GM19438 (cell line): ENCODE measurements around the gene ZBTB8B.
"Not testable (repeated sequence)": the region's sequence is repeated elsewhere in the genome, so short reads cannot be mapped to it uniquely, and the experiment has no call there.

Experiments
- ATAC-seq: cut with Tn5 transposase; IDR thresholded peaks from one replicate; pipeline ENCODE4 v1.9.1; 2021; ENCODE audit warnings: low read depth; ENCODE audit not compliant: unreplicated experiment

The ZBTB8B gene

DNA sequence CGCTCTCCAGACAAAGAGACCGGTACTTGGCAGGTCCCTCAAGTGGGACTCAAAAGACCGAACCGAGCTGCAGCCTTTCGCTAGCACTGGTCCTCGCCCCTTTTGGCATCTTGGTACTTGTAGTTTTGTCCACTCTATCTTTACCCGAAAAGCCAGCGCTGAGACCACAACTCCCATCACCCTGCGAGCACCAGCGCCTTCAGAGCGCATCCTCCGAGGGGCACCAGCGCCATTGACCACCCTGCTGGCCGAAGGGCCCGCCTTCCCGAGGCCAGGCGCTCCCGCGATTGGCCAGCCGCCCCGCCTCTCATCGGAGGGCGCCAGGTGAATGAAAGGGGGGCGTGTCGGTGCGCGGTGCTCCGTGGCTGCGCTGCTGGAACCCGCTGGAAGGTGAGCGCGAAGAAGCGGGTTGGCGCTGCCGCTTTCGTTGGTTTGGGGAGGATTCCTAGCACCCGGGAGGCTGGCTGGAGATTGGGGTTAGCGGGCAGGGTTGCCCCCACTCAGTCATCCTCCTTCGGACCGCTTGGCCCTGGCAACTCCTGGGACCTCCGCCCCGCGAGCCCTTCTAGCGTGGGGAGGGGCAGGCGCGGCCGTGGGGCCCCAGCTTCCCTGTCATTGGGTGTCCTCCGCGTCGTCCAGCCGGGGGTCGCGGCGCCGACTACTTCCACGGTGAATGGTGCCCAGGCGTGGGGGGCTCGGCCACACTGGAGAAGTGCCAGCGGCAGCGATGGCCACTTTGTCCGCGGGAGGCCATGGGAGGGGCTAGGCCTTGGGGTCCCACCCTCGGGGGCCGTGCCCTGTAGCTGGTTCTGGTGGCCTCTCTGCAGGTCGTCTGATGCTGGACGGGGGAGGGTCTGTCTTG, at the start of gene ZBTB8B:
TSS of gene ZBTB8B (plus strand) at position 357 of the 862 bp plus-strand sequence. CDS start 5,553 bp downstream, outside the sequence.
- ATAC-seq, result no peak

GRCh38 chr1:32421775-32422174, 43.1 kb upstream of the ZBTB8B start:
- no peak for ATAC-seq

DNA sequence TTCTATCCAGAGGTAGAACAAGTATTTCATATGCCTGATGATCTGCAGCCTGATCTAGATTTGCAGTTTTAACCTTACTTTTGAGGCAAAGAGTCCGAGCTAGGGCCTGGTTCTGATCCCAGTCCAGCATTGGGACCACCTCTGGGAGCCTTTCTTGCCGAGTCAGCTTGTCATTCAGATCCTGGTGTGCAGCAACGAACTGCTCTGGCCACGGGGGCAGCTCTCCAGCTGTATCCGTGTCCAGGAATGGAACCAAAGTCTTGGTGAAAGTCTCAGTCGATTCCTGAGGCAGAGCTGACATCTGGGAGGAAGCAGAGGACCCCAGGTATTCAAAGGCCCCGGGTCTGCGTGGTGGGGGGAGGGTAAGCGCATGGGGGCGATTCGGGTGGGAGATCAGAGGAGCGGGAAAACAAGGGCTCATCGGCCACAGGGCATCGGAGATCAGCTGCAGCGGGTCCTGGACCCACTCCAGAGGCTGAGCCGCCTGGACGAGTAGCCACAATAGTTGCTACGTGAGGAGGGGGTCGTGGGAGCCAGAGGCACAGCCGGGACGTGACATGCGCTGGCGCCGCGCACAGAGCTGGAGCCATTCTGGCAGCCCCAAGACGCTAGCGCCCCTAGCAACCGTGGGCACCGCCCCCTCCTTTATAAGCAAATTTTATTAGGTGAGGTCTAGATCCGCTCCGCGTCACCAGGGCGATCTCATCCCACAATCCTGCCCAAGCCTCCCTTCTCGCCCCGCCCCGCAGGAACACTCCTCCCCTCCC, 38.2 kb upstream of the ZBTB8B start:
- no peak for ATAC-seq

DNA sequence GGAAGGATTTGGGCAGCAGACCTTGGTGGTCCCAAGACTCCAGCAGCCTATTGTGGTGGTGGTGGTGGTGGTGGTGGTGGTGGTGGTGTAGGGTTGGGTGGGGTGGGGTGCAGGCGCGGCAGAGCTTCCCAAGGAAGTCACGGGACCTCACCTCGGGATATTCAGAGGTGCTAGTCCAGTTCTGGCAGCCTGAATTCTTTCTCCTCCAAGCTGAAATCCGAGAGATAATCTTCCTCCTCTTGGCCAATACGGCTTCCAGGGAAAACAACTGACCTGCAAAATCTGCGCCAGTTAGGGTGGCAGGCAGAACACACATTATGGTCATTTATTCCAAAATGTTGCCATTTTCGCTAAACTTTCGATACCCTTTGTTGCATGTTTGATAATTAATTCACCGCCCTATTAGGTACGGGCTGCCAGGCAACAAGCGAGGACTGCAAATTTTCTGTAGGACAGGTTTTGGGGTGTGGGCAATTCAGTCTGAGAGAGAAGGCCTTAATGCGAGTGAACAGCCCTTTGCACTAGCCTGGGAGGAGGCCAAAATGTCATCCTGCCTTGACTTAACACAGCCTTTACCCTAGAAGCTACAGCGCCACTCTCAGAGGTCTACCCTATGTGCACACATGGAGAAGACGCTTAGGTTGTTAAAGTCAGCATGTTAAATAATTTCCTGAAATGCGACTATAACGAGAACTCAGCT, 37.5 kb upstream of the ZBTB8B start:
- no peak for ATAC-seq

- no peak for ATAC-seq
Observed at GRCh38 chr1:32431736-32432400, 33.0 kb upstream of the ZBTB8B start.

GRCh38 chr1:32438136-32438535, 26.7 kb upstream of the ZBTB8B start:
- no peak for ATAC-seq

DNA sequence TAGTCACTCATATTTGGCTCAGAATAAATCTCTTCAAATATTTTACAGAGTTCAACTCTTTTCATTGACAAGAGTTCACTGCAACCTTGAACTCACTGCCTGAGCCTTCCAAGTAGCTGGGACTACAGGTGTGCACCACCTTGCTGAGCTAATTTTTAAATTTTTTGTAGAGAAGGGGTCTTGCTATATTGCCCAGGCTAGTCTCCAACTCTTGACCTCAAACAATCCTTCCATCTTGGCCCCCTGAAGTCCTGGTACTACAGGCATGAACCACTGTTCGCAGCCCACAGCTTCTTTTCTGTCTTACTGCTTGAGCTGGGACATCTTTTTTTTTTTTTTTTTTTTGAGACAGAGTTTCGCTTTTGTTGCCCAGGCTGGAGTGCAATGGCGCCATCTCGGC, 26.1 kb upstream of the ZBTB8B start:
- ATAC-seq, result not testable (repeated sequence)

GRCh38 chr1:32441467-32441866, 23.4 kb upstream of the ZBTB8B start:
- not testable (repeated sequence) for ATAC-seq

GRCh38 chr1:32447469-32448185, 17.2 kb upstream of the ZBTB8B start:
- ATAC-seq, result no peak

DNA sequence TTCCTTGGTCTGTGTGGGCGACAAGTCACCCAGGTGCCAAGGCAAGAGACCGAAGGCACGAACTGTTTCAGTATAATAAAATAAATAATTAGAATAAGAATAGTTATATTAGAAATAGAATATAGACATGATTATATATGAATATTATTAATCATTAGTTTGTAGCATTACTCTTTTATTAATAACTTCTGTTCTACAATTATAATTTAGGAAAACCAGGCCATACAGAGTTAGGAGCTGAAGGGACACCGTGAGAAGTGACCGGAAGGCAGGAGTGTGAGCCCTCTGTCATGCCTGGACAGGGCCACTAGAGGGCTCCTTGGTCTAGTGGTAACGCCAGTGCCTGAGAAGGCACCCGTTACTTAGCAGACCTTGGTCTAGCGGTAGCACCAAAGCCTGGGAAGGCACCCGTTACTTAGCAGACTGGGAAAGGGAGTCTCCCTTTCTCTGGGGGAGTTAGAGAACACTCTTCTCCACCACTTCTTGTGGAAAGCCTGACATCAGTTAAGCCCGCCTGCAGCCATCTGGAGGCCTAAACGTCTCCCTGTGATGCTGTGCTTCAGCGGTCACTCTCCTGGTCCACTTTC, 16.6 kb upstream of the ZBTB8B start:
- not testable (repeated sequence) for ATAC-seq

DNA sequence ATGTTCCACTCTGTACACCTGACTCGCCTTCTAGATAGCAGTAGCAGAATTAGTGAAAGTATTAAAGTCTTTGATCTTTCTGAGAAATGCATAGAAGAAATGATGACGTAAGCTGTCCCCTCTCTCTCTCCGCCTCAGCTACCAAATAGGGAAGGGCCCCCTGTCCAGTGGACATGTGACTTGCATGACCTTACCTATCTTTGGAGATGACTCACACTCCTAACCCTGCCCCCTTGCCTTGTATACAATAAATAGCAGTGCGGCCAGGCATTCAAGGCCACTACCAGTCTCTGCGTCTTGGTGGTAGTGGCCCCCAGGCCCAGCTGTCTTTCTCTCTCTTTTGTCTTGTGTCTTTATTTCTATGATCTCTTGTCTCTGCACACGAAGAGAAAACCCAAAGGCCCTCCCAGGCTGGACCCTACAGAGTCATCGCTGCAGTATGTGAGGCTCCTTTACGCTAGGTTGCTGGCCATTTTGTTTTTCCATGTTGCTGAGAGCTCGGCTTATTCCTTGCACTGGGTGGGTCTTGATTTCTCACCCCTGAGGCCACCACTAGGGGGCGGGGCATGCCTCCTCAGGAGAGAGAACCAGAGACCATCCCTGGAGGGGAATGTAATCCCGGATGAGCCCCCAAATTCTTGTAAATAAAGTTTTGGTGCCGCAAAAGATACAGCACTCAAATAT, 16.0 kb upstream of the ZBTB8B start:
- no peak for ATAC-seq

- not testable (repeated sequence) for ATAC-seq
Observed at GRCh38 chr1:32449457-32449831, 15.4 kb upstream of the ZBTB8B start.

GRCh38 chr1:32454726-32455125, 10.1 kb upstream of the ZBTB8B start:
- ATAC-seq, result no peak

- ATAC-seq, result no peak
Observed at GRCh38 chr1:32455958-32456357, 8.9 kb upstream of the ZBTB8B start.

DNA sequence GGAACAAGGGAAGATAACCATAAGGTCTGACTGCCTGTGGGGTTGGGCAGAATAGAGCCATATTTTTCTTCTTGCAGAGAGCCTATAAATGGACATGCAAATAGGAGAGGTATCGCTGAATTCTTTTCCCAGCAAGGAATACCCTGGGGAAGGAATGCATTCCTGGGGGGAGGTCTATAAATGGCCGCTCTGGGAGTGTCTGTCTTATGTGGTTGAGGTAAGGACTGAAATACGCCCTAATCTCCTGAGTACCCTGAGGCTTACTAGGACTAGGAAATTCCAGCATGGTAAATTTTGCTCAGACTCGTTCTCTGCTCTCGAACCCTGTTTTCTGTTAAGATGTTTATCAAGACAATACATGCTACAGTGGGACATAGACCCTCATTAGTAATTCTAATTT, 6.1 kb upstream of the ZBTB8B start:
- not testable (repeated sequence) for ATAC-seq

DNA sequence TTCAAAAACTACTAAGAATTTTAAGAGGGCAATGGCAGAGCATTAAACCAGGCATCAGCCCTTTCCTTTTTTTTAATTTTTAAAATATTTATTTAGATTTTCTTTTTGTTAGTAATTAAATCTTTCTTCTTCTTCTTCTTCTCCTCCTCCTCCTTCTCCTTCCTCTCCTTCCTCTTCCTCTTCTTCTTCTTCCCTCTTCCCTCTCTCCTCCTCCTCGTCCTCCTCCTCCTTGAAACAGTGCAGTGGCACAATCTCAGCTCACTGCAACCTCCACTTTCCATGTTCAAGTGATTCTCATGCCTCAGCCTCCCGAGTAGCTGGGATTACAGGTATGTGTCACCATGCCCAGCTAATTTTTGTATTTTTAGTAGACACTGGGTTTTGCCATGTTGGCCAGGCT, 1.9 kb upstream of the ZBTB8B start:
- not testable (repeated sequence) for ATAC-seq

DNA sequence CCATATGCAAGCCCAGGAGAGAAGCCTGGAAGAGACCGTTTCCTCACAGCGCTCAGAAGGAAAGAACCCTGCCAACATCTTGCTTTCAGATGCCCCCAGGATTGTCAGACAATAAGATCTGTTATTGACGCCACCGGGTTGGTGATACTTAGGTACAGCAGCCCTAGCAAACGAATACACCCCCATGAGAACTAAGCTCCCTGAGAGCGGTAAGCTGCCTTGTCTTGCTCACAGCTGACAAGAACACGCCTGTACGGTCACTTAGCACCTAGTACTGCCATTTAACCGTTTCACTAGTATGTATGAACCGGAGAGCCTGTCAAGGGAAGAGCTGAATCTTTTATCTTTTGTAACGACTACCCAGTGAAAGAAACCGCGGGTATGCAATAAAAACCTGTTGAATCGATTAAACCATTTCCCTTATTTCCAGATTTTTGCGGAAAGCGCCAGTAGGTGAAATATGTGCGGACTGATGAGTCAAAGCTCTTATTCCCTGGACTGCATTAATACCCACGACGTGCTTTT, 619 bp upstream of the ZBTB8B start:
- ATAC-seq, result no peak

DNA sequence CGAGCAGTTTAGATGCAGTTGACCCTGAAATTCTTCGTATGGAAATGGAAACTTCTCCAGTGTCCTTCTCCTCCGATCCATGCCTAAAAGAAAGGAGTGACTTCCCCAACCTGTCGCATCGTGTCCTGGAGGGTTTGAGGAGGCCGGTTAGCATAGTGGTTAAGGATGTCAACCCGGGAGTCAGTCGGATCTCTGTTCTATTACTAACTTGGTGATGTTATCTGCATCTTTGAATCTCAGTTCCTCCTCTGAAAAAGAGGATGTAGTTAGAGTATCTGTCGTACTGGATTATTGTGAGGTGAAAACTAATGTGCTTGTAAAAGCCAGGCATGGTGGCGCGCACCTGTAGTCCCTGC, 684 bp downstream of the ZBTB8B start:
- no peak for ATAC-seq

DNA sequence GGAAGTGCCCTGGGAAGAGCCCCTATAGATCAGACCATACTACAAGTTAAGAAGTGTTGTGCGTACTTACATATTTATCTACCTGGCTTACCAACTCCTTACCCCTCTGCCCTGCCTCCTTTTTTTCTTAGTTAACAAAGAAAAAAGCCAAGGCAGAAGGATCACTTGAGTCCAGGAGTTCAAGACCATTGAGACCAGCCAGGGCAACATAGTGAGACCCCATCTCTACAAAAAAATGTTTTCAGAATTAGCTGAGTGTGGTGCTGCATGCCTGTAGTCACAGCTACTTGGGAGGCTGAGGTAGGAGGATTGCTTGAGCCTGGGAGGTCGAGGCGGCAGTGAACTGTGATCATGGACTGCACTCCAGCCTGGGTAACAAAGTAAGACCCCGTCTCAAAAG, 1.9 kb downstream of the ZBTB8B start:
- ATAC-seq, result no peak
